GM18951 (cell line): Measurements from ENCODE around the gene MAGI1.

ENCODE experiments used
- POLR2A ChIP-seq: IDR thresholded peaks from 4 replicates; pipeline ENCODE4 v1.6.1; 2011; ENCODE audit warnings: mild to moderate bottlenecking; ENCODE audit not compliant: insufficient read length, insufficient read depth; ENCODE audit errors: extremely low read depth
- in situ Hi-C: fragments of 300-500 bp; cut with MboI; formaldehyde crosslinking; loops from one replicate; pipeline ENCODE4 v1.12.0; 2022; ENCODE audit warnings: low sequenced_read_pairs, mixed read lengths, inconsistent platforms; ENCODE audit not compliant: unreplicated experiment

MAGI1 gene

GRCh38 chr3:65436580-65436979 is 602.1 kb downstream of the MAGI1 start:
- in situ Hi-C loops: no loop called here
- TF ChIP-seq POLR2A: no peak

- no peak for TF ChIP-seq POLR2A
- in situ Hi-C loops: no loop called here
Observed at GRCh38 chr3:65433480-65433879, 605.2 kb downstream of the MAGI1 start.

DNA sequence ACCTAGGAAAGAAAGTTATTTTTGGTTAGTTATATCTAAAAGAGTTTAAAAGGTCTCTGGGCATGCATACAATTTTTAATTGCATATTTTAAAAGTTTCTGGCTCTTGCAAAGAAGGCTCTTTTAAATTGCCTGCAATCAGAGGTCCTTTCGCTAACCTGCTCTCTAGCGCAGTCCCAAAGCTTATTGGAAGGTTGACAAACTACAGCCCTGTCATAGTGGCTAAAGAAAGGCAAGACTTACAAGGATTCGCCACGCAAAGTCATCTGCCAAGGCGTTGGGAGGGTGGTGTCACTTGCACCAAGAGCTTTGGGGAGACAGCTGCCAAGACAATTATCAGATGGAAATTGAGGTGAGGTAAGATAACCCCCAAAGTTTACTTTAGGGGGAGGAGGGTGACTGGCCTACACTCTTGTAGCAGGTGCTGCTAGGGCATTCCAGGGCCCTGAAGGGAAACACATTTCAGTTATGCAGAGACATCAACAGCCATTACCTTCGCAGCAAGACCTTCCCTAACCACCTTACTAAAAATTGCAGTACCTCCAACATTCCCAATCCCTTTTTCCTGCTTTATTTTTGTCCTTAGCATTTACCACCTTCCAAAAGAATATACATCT is 606.2 kb downstream of the MAGI1 start:
- in situ Hi-C loops: no loop called here
- no peak for TF ChIP-seq POLR2A

- TF ChIP-seq POLR2A: no peak
- in situ Hi-C loops: no loop called here
Observed at GRCh38 chr3:65425880-65426279, 612.8 kb downstream of the MAGI1 start.

DNA sequence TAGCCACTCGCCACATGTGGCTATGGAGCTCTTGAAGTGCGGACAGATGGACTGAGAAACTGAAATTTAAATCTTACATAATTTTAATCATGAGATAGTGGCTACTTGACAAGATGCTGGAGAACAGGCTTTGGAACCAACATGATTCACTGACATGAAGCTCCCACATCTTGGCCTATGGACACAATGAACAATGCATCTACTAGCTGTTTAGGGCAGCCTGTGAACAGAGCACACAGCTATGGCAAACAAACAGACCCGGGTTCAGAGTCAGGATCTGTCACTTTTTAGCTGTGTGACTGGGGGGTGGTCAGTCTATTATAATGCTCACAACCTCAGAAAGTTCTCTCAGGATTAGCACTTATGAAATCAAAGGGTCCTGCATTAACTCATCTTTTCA is 616.6 kb downstream of the MAGI1 start:
- no peak for TF ChIP-seq POLR2A
- in situ Hi-C loops: no loop called here

DNA sequence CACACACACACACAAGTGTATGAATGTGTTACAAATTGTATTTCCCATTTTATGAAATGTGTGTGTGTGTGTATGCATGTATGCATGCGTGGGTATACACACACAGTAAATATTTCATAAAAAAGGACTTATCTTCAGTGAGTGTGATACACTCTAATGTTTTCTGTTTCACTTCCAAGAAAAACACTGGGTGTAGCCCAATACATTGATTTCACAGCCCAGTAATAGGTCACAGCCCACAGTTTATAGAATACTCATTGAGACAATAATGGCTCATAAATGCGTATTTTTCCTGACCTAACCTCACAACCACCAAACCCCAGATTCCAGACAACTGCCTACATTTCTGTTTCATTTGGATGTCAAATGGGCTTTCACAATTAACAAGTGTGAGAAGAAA is 619.5 kb downstream of the MAGI1 start:
- in situ Hi-C loops: no loop called here
- no peak for TF ChIP-seq POLR2A

- no peak for TF ChIP-seq POLR2A
- in situ Hi-C loops: no loop called here
Observed at GRCh38 chr3:65413891-65414290, 624.8 kb downstream of the MAGI1 start.

- in situ Hi-C loops: no loop called here
- no peak for TF ChIP-seq POLR2A
Observed at GRCh38 chr3:65412588-65412987, 626.1 kb downstream of the MAGI1 start.

- TF ChIP-seq POLR2A: no peak
- in situ Hi-C loops: no loop called here
Observed at GRCh38 chr3:65411367-65411766, 627.4 kb downstream of the MAGI1 start.

GRCh38 chr3:65409176-65409569 is 629.5 kb downstream of the MAGI1 start:
- in situ Hi-C loops: no loop called here
- TF ChIP-seq POLR2A: no peak

DNA sequence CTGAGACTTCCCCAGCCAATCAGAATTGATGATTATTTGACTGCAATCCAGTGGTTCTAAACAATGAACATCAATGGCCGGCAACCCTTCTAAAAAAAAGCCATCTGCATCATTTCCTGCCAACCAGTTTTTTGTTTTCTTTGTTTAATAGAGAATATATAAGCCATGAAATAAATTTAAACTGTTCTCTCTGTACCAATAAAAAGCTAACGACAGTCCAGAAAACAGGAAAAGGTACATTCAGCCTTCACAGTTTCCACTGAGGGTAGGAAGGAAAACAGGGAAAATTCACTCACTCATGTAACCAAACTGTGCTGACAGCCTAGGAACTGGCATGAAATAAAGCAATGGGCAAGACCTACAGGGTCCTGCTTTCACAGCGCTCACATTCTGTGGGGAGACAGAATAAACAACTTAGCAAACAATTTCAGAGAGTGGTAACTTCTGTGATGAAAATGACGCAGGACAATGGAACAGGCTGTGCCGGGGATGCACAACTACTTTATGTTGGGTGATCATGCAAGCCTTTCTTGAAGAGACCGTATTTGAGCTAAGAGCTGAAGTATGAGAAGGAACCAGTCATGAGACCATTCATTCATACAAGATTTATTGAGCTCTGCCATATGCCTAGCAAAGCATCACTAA is 630.1 kb downstream of the MAGI1 start:
- TF ChIP-seq POLR2A: no peak
- in situ Hi-C loops: no loop called here

- TF ChIP-seq POLR2A: no peak
- in situ Hi-C loops: no loop called here
Observed at GRCh38 chr3:65406470-65406869, 632.2 kb downstream of the MAGI1 start.

DNA sequence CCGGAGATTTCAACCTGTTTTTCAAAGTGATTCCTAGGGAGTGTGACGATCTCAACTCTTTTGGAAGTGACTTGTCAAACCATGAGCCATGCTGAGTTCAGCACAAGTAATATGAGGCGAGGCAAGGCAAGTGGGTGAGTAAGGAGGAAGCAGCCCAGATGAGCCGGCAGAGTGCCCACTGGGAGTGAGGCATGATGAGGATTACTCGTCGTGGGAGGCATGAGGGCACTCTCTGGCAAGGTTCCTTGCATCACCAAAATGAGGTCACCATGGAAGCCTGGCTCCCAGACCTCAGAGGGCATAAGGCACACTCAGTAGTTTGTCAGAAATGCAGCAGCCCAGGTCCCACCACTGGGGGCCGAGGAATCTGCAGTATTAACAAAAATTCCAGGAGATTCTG is 636.1 kb downstream of the MAGI1 start:
- in situ Hi-C loops: no loop called here
- no peak for TF ChIP-seq POLR2A
